Tibial nerve (tissue), 4 donors: ENCODE measurements around the gene ZRANB1.

Experiments used
- EP300 ChIP-seq, 2 donors: sonication (generic); formaldehyde crosslinking; IDR thresholded peaks; one replicate each; pipeline ENCODE4 v1.6.1; 2017; ENCODE audit warnings: antibody characterized with exemption in 2 of 2, mild to moderate bottlenecking in 1 of 2
- POLR2A ChIP-seq, 2 donors: fragments of 450-650 bp; IDR thresholded peaks; one replicate each; pipeline ENCODE4 v1.6.1; 2017; ENCODE audit warnings: antibody characterized with exemption in 2 of 2, mild to moderate bottlenecking in 2 of 2, moderate library complexity in 2 of 2
- TF ChIP-seq, protein P1 (sequence below), 5 experiments: fragments of 200-600 bp in 3 of 5; fragments of 450-650 bp in 2 of 5; sonication (generic) in 3 of 5; IDR thresholded peaks; one replicate each; pipeline ENCODE4 v1.5.1; 2016 to 2019; ENCODE audit warnings: antibody characterized with exemption in 5 of 5, mild to moderate bottlenecking in 3 of 5, moderate library complexity in 2 of 5

DNA sequence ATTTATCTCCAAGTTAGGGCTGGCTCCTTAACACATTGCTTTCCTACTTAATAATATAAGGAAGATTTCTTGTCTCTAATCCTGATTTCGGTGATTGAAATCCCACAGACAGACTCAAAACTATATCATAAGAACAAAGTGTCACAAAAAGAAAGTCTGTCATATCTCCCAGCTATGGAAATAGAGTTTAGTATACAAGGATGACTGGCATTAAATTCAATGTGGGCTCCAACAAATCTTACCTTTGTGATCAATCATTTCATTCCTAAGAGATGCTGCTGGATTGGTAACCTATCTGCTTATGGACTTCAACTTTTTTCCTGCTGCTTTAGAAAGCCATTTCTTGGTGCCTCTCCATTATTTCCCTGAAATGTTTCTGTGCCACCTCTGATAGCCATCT is 39.5 kb upstream of the ZRANB1 start:
- TF ChIP-seq, protein P1, sequence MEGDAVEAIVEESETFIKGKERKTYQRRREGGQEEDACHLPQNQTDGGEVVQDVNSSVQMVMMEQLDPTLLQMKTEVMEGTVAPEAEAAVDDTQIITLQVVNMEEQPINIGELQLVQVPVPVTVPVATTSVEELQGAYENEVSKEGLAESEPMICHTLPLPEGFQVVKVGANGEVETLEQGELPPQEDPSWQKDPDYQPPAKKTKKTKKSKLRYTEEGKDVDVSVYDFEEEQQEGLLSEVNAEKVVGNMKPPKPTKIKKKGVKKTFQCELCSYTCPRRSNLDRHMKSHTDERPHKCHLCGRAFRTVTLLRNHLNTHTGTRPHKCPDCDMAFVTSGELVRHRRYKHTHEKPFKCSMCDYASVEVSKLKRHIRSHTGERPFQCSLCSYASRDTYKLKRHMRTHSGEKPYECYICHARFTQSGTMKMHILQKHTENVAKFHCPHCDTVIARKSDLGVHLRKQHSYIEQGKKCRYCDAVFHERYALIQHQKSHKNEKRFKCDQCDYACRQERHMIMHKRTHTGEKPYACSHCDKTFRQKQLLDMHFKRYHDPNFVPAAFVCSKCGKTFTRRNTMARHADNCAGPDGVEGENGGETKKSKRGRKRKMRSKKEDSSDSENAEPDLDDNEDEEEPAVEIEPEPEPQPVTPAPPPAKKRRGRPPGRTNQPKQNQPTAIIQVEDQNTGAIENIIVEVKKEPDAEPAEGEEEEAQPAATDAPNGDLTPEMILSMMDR (IDR thresholded peaks at IDR 0.05) = no peak
- TF ChIP-seq POLR2A (IDR thresholded peaks at IDR 0.05) (no peak), EP300 (IDR thresholded peaks at IDR 0.05) (no peak)
